Central memory CD8-positive, alpha-beta T cell (primary cell): Measurements from ENCODE around the gene ERBB4.

Source experiments
- ATAC-seq: fragments of 150-1000 bp; cut with Tn5 transposase; replicated peaks from 2 replicates; pipeline ENCODE4 v1.10.0; 2022; ENCODE audit warnings: mild to moderate bottlenecking, moderate FRiP score, moderate number of reproducible peaks; ENCODE audit not compliant: poor library complexity, severe bottlenecking; ENCODE audit errors: extremely low read depth
- DNase-seq, 2 donors: peaks; one replicate each; pipeline ENCODE4 v3.0.0; 2021; ENCODE audit warnings: low spot score in 2 of 2
- H3K27ac Mint-ChIP-seq: one replicate; pipeline ENCODE4 v1.8.0; 2022; ENCODE audit warnings: low read depth, mild to moderate bottlenecking, moderate library complexity, mixed read lengths
- H3K27me3 Mint-ChIP-seq: one replicate; pipeline ENCODE4 v1.8.0; 2022; ENCODE audit warnings: mixed read lengths
- H3K36me3 Mint-ChIP-seq: one replicate; pipeline ENCODE4 v1.8.0; 2022; ENCODE audit warnings: mild to moderate bottlenecking, moderate library complexity, mixed read lengths; ENCODE audit not compliant: insufficient read depth
- H3K4me1 Mint-ChIP-seq: one replicate; pipeline ENCODE4 v1.8.0; 2022; ENCODE audit warnings: mixed read lengths
- H3K4me3 Mint-ChIP-seq: one replicate; pipeline ENCODE4 v1.8.0; 2022; ENCODE audit warnings: mild to moderate bottlenecking, moderate library complexity, mixed read lengths
- H3K9me3 Mint-ChIP-seq: one replicate; pipeline ENCODE4 v1.8.0; 2022; ENCODE audit warnings: mixed read lengths

ERBB4 gene

DNA sequence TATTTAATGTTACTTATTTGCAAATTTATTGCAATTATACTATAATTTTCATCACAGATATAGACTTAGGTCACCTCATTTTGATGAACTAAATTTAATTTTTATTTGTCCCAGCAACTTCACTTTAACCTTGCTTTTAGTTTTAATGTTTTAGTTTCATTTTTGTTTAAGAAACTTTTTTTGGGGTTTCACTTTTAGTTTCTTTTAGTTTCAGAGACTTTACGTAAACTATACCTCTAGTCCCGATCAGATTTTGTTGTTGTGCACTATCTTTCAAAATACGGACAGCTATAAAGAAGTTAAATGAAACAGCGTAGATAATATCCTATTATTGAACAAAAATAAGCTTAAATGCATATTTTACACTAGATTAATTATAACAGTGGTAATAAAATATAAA is 460.5 kb downstream of the ERBB4 start:
- Mint-ChIP-seq H3K27me3 (no peaks in the 10 kb centered on the region), H3K9me3 (peaks cover 8% of the 10 kb centered on the region), H3K4me3 (no peak overlapping the region), H3K4me1 (no peaks in the 10 kb centered on the region), H3K36me3 (no peaks in the 10 kb centered on the region), H3K27ac (no peak overlapping the region)
- no peak for DNase-seq
- no peak for ATAC-seq

DNA sequence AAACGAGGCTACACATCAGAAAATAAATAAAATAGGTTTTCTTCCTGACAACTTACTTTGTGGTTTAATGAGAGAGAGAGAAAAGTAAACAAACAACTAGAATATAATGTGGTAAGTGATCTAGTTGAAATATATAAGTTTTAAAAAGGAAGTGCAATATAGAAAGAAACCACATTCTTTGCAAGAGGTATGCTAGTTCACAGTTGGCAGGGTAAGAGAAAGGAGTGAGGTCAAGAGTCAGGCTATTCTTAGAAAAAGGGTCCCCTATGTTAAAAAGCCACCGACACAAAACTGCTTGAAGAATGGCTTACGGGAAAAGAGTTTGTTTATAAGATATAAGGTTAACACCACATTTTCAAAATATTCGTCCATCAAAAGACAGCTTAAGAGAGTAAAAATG is 462.1 kb downstream of the ERBB4 start:
- no peak for ATAC-seq
- H3K4me1 Mint-ChIP-seq = no peaks in the 10 kb centered on the region
- peaks cover 12% of the 10 kb centered on the region for H3K9me3 Mint-ChIP-seq
- H3K27me3 Mint-ChIP-seq = no peaks in the 10 kb centered on the region
- no peak overlapping the region for H3K4me3 Mint-ChIP-seq
- no peak for DNase-seq
- no peaks in the 10 kb centered on the region for H3K36me3 Mint-ChIP-seq
- no peak overlapping the region for H3K27ac Mint-ChIP-seq

DNA sequence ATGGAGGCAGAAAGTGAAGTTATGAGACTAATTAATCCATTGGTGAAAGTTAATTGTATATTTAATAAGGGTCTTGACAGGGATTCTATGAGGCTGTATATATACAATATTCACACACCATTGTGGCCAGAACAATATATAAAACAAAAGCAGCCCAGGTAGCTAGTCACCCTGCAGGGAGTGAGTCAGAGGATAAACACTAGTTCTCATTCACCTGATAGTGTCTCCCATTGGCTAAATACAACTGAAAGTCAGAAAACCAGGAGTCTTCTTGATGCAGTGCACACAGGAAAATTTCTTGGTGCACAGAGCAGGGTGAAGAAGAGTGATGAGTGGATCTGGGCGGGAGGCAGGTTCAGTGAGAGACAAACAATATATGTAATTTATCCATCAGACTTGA is 465.2 kb downstream of the ERBB4 start:
- ATAC-seq = no peak
- peaks cover 19% of the 10 kb centered on the region for H3K9me3 Mint-ChIP-seq
- H3K4me3 Mint-ChIP-seq = no peak overlapping the region

DNA sequence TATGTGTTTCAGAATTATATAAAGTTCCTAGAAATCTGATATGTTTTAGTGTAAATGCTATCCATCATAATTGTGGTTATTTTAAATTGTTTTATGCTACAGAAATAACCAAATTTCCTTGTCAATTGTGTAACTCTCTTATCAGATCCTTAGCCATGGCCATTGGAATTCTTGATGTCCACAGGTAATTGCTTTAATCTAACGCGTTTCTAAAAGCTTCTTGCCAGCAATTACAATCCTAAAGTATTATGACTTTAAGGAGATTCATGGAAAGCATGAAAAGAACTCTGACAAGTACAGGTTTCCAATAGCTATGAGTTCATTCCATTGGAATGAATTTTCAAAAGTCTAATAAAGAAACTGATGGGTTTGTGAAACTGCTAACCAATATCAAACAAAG is 472.1 kb downstream of the ERBB4 start:
- ATAC-seq (no peak), DNase-seq (no peak)
- Mint-ChIP-seq H3K27ac (no peak overlapping the region), H3K4me3 (no peak overlapping the region), H3K36me3 (peaks cover 1% of the 10 kb centered on the region), H3K4me1 (no peaks in the 10 kb centered on the region), H3K27me3 (no peaks in the 10 kb centered on the region), H3K9me3 (peaks cover 20% of the 10 kb centered on the region)

More for the DNA sequence above, 465.2 kb downstream of the ERBB4 start:
- no peaks in the 10 kb centered on the region for H3K36me3 Mint-ChIP-seq
- no peaks in the 10 kb centered on the region for H3K27me3 Mint-ChIP-seq
- no peaks in the 10 kb centered on the region for H3K4me1 Mint-ChIP-seq
- no peak for DNase-seq
- no peak overlapping the region for H3K27ac Mint-ChIP-seq

DNA sequence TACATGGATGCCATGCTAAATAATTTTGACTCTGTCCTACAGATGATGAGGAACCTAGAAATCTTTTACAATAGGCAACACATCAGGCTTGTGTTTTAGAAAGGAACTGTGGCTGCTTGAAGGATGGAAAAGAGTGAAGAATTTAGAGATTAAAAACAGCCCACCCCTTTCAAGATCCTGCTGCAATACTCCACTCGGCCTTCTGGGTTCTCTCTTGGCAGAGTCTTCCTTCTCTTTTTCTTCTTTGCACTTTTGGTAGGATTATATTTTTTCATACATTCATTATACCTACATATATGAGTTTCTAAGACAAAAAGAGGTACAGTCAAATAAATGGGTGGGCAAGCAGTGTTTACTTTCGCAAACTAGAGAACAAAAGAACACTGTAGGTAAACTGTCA is 474.3 kb downstream of the ERBB4 start:
- H3K4me1 Mint-ChIP-seq = no peaks in the 10 kb centered on the region
- H3K9me3 Mint-ChIP-seq = peaks cover 20% of the 10 kb centered on the region
- DNase-seq = no peak
- no peak for ATAC-seq
- H3K27me3 Mint-ChIP-seq = no peaks in the 10 kb centered on the region
- H3K27ac Mint-ChIP-seq = no peak overlapping the region
- peaks cover 1% of the 10 kb centered on the region for H3K36me3 Mint-ChIP-seq
- no peak overlapping the region for H3K4me3 Mint-ChIP-seq

DNA sequence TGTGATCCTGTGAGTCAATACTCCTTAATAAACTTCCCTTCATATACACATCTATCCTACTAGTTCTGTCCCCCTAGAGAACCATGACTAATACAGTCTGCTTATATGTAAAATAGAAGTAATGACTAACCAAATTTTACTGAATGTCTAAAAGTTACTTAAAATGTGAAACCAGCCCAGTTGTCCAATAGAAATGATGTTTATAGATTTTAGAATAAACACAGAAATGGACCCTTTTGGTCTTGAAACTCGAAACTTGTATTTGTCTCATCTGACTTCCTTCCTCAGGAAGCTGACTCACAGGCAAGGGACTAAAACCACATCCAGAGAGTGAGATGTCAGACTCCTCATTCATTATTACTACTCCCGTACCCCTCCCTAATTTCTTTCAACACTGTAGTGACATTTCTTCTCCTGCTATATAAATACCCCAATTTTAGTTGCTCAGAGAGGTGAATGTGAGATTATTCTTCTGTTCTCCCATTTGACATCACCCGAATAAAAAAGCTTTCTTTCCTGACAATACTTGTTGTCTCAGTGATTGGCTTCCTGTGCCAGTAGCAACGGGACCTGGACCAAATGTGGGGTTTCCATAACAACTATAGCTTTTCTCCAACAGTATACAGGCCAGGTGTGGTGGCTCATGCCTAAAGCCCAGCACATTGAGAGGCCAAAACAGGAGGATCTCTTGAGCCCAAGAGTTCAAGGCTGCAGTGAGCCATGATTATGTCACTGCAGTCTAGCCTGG is 486.0 kb downstream of the ERBB4 start:
- DNase-seq (no peak), ATAC-seq (no peak)
- Mint-ChIP-seq H3K9me3 (peaks cover 30% of the 10 kb centered on the region), H3K27me3 (no peaks in the 10 kb centered on the region), H3K27ac (no peak overlapping the region), H3K4me1 (no peaks in the 10 kb centered on the region), H3K36me3 (no peaks in the 10 kb centered on the region), H3K4me3 (no peak overlapping the region)

DNA sequence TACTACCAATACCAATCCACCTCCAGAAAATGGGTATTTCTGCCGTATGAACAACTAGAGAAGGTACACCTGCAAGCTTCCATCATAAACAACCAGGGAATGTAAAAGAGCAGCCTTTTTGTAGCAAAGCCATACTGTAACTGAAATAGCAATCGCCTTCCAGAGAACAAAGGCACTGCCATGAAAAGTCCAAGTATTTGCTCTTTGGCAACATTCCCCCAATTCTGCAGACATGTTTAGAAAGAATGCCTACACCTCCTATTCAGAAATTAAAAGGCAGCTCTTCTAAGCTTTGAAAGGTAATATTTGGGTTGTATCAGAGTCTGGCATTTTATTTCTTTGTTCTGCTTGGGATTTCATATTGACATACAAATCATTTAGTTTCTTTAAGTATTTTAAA is 487.7 kb downstream of the ERBB4 start:
- H3K27me3 Mint-ChIP-seq = no peaks in the 10 kb centered on the region
- peaks cover 21% of the 10 kb centered on the region for H3K9me3 Mint-ChIP-seq
- H3K36me3 Mint-ChIP-seq = no peaks in the 10 kb centered on the region
- no peaks in the 10 kb centered on the region for H3K4me1 Mint-ChIP-seq
- ATAC-seq (no peak), DNase-seq (no peak)
- no peak overlapping the region for H3K27ac Mint-ChIP-seq
- H3K4me3 Mint-ChIP-seq = no peak overlapping the region

DNA sequence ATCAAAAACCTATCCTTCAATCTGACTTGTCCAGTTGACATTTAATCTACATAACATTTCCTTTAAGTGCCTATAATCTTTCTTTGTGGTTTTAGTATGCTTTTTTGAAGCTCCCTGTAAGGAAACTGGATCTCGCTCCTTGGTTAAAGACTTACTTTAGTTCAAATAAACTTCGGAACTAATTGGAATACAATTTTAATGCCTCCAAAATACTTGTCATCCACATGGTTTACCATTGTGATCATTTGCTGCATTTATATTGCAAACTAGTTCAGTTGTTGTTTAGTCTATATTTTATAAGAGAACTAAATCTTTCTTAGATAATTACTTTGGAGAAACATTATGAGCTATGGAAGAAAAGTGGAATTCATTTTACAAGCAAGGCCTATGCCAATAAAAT is 496.0 kb downstream of the ERBB4 start:
- no peak for DNase-seq
- no peaks in the 10 kb centered on the region for H3K27me3 Mint-ChIP-seq
- no peaks in the 10 kb centered on the region for H3K36me3 Mint-ChIP-seq
- H3K4me1 Mint-ChIP-seq = no peaks in the 10 kb centered on the region
- H3K9me3 Mint-ChIP-seq = peaks cover 13% of the 10 kb centered on the region
- ATAC-seq = no peak
- H3K27ac Mint-ChIP-seq = no peak overlapping the region
- no peak overlapping the region for H3K4me3 Mint-ChIP-seq

DNA sequence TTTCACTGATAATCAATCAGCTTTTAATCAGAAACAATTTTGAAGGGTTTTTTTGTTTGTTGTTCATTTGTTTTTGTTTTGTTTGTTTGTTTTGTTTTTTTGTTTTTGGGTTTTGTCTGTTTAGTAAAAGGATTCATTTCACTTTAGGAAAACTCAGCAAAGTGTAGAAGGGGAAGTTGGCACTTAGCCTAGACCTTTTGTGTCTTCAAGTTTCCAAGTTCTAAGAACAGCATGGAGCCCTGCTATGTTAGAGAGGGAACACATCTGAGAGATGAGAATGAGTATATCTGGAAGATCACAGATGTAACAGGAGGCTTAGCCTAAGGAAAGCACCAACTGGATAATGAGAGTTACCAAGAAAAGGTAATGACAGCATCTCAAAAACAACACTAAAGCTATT is 501.5 kb downstream of the ERBB4 start:
- Mint-ChIP-seq H3K4me1 (no peaks in the 10 kb centered on the region), H3K4me3 (no peak overlapping the region), H3K27ac (no peak overlapping the region), H3K27me3 (no peaks in the 10 kb centered on the region), H3K36me3 (peaks cover 2% of the 10 kb centered on the region), H3K9me3 (peaks cover 18% of the 10 kb centered on the region)
- ATAC-seq = no peak
- DNase-seq = no peak

DNA sequence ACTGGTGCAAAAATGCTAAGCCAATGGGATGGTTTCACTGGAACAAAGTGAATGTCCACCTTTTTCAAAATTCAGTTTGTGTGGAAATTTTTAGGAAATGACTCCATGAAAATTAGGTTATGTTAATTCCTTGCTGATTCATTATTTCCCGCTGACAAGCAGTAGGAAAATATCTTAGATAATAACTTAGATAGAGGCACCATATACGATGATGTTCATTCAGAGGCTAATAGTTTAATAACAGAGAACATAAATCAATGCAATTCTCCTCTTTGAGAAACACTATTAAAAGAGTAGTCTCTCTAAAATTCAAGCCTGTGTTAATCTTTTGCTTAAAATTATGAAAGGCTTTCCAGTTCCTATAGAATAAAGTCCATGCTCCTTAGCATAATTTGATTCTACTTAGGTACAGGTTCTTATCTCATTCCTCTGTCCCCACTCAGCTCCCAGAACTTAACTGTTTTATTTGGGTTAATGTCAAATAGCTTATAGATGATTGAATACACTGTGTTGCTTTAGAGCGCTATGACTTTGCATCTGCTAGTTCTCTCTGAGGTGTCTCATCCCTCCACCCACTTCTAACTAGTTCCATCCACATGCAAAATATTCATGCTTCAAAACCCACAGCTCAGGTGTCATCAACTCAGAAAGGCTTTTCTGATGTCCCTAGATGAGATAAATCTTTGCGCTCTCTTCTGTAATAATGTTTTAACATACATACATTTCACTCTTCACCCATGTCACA is 503.6 kb downstream of the ERBB4 start:
- no peaks in the 10 kb centered on the region for H3K4me1 Mint-ChIP-seq
- H3K27ac Mint-ChIP-seq = no peak overlapping the region
- H3K4me3 Mint-ChIP-seq = no peak overlapping the region
- H3K27me3 Mint-ChIP-seq = no peaks in the 10 kb centered on the region
- DNase-seq (no peak), ATAC-seq (no peak)
- H3K9me3 Mint-ChIP-seq = peaks cover 10% of the 10 kb centered on the region
- H3K36me3 Mint-ChIP-seq = peaks cover 2% of the 10 kb centered on the region

DNA sequence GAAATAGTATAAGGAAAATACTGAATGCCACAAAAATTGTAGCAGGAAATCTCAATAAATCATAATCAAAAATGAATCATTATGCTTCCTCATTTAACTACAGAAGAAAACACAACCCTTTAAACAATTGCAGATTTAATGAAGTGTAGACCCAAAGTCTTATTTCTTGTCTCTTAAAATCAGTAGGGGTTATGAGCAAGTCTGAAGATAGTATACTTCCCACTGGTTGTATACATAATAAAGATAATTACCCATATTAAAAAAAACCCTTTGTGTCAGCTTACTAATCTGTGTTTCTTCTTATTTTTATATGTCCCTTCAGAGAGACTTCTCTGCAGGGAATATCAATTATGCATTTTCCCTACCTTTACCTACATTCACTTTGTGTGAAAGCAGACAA is 504.7 kb downstream of the ERBB4 start:
- no peak overlapping the region for H3K4me3 Mint-ChIP-seq
- H3K9me3 Mint-ChIP-seq = peaks cover 14% of the 10 kb centered on the region
- H3K36me3 Mint-ChIP-seq = peaks cover 2% of the 10 kb centered on the region
- ATAC-seq (no peak), DNase-seq (no peak)
- no peaks in the 10 kb centered on the region for H3K4me1 Mint-ChIP-seq
- H3K27ac Mint-ChIP-seq = no peak overlapping the region
- H3K27me3 Mint-ChIP-seq = no peaks in the 10 kb centered on the region

DNA sequence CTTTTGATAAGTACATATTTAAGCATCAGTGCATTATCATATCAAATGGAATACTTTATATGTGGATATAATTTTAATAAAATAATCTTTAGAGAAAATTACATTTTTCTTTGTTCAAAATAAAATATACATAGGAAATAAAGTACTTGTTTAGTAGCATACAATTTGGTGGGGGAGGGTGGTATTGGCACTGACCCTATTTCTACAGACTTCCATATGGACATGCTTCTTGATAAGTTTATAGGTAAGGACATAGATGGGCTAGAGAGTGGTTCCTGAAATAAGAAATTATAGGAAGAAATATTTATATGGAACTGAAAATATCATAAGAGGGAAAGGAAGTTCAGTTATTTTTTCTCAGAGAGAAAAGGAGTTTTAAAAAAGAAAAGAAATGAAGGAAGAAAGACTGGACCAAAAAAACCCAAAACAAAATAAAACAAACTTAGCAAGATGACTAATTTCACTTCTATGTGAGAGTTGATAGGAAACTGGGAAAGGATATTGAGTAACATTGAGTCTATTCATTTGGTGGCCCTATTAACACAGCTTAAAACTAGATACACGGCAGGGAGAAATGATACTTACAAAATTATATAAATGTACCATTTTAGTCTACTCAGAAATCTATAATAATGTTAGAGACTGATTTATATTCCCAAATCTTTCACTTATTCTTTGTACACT is 505.9 kb downstream of the ERBB4 start:
- ATAC-seq (no peak), DNase-seq (no peak)
- Mint-ChIP-seq H3K36me3 (peaks cover 2% of the 10 kb centered on the region), H3K4me3 (no peak overlapping the region), H3K27me3 (no peaks in the 10 kb centered on the region), H3K4me1 (no peaks in the 10 kb centered on the region), H3K27ac (no peak overlapping the region), H3K9me3 (peaks cover 20% of the 10 kb centered on the region)

DNA sequence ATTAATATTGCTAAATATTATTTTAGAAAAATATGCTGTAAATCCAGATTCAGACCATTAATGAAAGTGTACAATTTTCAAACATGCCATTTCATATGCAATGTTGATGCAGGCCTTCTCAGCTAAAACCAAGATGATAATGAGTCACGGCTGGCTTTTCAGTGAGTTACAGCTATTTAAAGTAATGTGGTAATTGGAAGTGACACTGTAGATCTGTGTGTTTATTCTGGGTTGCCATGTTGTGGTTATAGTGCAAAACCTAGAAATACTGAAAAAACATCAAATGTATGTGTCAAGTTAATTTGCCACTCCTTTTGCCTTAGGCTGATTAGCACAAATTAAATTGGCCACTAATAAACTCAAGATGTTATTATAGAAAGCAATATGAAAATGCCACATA is 506.6 kb downstream of the ERBB4 start:
- H3K4me3 Mint-ChIP-seq = no peak overlapping the region
- no peaks in the 10 kb centered on the region for H3K4me1 Mint-ChIP-seq
- peaks cover 2% of the 10 kb centered on the region for H3K36me3 Mint-ChIP-seq
- peaks cover 20% of the 10 kb centered on the region for H3K9me3 Mint-ChIP-seq
- no peak for ATAC-seq
- H3K27ac Mint-ChIP-seq = no peak overlapping the region
- DNase-seq = no peak
- H3K27me3 Mint-ChIP-seq = no peaks in the 10 kb centered on the region
